Smooth muscle cell (in vitro differentiated cells): Measurements from ENCODE around the gene FBXL17. TPM values are rescaled to one million over a fixed set of nuclear protein-coding genes. Genes with fewer than 3 reads are reported as not detected.

ENCODE experiments used
- DNase-seq: peaks from one replicate; lab custom pipeline; 2025; ENCODE audit not compliant: unreplicated experiment; lab: John Stamatoyannopoulos, UW
- H2AFZ ChIP-seq: fragments of 200-600 bp; sonication (generic); 2 replicates; pipeline ENCODE4 v1.6.0; 2016; ENCODE audit warnings: antibody characterized with exemption, low read depth, mild to moderate bottlenecking
- H3F3A ChIP-seq: fragments of 200-600 bp; sonication (generic); 2 replicates; pipeline ENCODE4 v1.6.0; 2017; ENCODE audit warnings: antibody characterized with exemption, low read depth
- H3K27ac ChIP-seq: fragments of 200-600 bp; sonication (generic); 2 replicates; pipeline ENCODE4 v1.5.1; 2016; ENCODE audit warnings: low read depth, mild to moderate bottlenecking
- H3K27me3 ChIP-seq: fragments of 200-600 bp; sonication (generic); 2 replicates; pipeline ENCODE4 v1.6.1; 2016; ENCODE audit warnings: low read depth, mild to moderate bottlenecking
- H3K36me3 ChIP-seq: fragments of 200-600 bp; sonication (generic); 2 replicates; pipeline ENCODE4 v1.5.1; 2016; ENCODE audit warnings: low read depth
- H3K4me1 ChIP-seq: fragments of 200-600 bp; sonication (generic); 2 replicates; pipeline ENCODE4 v1.5.1; 2016; ENCODE audit warnings: low read depth
- H3K4me2 ChIP-seq: fragments of 200-600 bp; sonication (generic); 2 replicates; pipeline ENCODE4 v1.6.0; 2016; ENCODE audit warnings: mild to moderate bottlenecking
- H3K4me3 ChIP-seq: fragments of 200-600 bp; sonication (generic); 2 replicates; pipeline ENCODE4 v1.5.1; 2016; ENCODE audit warnings: mild to moderate bottlenecking
- H3K79me2 ChIP-seq: fragments of 200-600 bp; sonication (generic); 2 replicates; pipeline ENCODE4 v1.6.0; 2016; ENCODE audit warnings: low read depth, mild to moderate bottlenecking
- H3K9ac ChIP-seq: fragments of 200-600 bp; sonication (generic); 2 replicates; pipeline ENCODE4 v1.6.0; 2016; ENCODE audit warnings: low read depth
- H3K9me3 ChIP-seq: fragments of 200-600 bp; sonication (generic); replicated peaks from 2 replicates; pipeline ENCODE4 v1.5.1; 2016; ENCODE audit warnings: low read depth
- H4K20me1 ChIP-seq: fragments of 200-600 bp; sonication (generic); 2 replicates; pipeline ENCODE4 v1.6.0; 2016; ENCODE audit warnings: low read depth
- CTCF ChIP-seq: fragments of 200-600 bp; sonication (generic); IDR thresholded peaks from 2 replicates; pipeline ENCODE4 v1.5.1; 2017; ENCODE audit warnings: borderline replicate concordance, mild to moderate bottlenecking, antibody characterized with exemption; ENCODE audit not compliant: insufficient read depth, poor library complexity, severe bottlenecking
- WGBS: methylation state at CpG from one replicate; pipeline ENCODE4 v1.1.7; 2016; ENCODE audit warnings: low lambda C conversion rate; 5-methylcytosine and 5-hydroxymethylcytosine counted together
- polyA plus RNA-seq: library from polyadenylated mRNA; unstranded; fragments of >200 nt; fragmentation: Nextera tagmentation; extraction: Ambion mirVana; gene quantifications from 2 replicates; pipeline ENCODE4 v1.2.1, GENCODE V29; 2016
- total RNA-seq: library from RNA; depleted of rRNA; stranded (reverse); fragments of >200 nt; gene quantifications from 2 replicates; pipeline ENCODE4 v1.2.3, GENCODE V29; 2014

FBXL17 gene
- total and polyA plus RNA-seq, 2 experiments from 2014 or later, result 5.4 to 16.0 TPM

GRCh38 chr5:107969847-107970246 is 412.1 kb downstream of the FBXL17 start:
- Histone ChIP-seq H3K4me3 (no peak overlapping the region), H2AFZ (no peak overlapping the region), H3K27ac (no peak overlapping the region), H3K79me2 (no peaks in the 10 kb centered on the region), H3K27me3 (no peaks in the 10 kb centered on the region), H3F3A (no peaks in the 10 kb centered on the region), H3K36me3 (no peaks in the 10 kb centered on the region), H3K9me3 (no peaks in the 10 kb centered on the region), H3K4me2 (no peak overlapping the region), H3K4me1 (peaks cover 13% of the 10 kb centered on the region), H4K20me1 (no peaks in the 10 kb centered on the region), H3K9ac (no peak overlapping the region)
- no peak for DNase-seq
- TF ChIP-seq CTCF, result no peak

DNA sequence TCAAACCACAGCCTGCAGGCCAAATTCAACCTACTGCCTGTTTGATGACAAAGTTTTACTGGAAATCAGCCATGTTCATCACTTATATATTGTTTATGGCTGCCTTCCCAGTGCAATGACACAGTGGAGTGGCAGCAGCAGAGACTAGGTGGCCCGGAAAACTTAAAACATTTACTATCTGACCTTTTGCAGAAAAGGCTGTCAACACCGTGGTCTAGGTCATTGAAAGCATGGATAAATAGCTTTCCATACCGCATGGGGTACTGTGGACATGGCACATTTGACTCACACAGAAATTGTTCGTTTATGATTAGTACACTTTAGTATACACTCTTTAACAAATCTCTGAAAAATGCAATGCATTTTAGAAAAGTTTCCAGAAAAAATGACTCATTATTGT is 412.9 kb downstream of the FBXL17 start:
- H2AFZ ChIP-seq, result no peak overlapping the region
- no peak overlapping the region for H3K27ac ChIP-seq
- no peak overlapping the region for H3K4me3 ChIP-seq
- H4K20me1 ChIP-seq, result no peaks in the 10 kb centered on the region
- H3K4me2 ChIP-seq, result no peak overlapping the region
- 56% methylated on average over 4 of the region's 4 CpGs for WGBS
- no peak for TF ChIP-seq CTCF
- no peaks in the 10 kb centered on the region for H3K79me2 ChIP-seq
- no peaks in the 10 kb centered on the region for H3K27me3 ChIP-seq
- H3K4me1 ChIP-seq, result peaks cover 18% of the 10 kb centered on the region
- no peak for DNase-seq
- no peaks in the 10 kb centered on the region for H3F3A ChIP-seq
- no peak overlapping the region for H3K9ac ChIP-seq
- H3K36me3 ChIP-seq, result no peaks in the 10 kb centered on the region
- H3K9me3 ChIP-seq, result no peaks in the 10 kb centered on the region

DNA sequence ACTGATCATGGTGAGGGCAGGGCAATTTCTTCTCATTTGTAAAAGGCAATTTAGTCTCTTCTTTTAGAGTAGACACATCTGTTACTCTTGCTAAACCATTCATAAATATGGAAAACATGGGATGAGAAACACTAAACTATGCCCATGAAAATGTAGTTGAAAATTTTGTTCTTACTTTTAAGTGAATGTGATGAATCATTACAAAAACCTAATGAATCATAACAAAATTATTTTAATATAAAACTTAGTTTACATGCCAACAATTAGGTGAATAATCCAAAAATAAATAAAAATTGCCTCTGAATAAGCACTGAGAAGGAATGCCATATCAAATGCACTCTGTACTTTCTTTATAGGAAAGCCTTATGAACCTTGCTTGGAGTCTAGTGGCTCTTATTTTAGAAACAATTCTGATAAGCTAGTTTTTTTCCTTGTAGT is 413.5 kb downstream of the FBXL17 start:
- H3K36me3 ChIP-seq, result no peaks in the 10 kb centered on the region
- peaks cover 23% of the 10 kb centered on the region for H3K4me1 ChIP-seq
- no peaks in the 10 kb centered on the region for H3K9me3 ChIP-seq
- H3K9ac ChIP-seq, result no peak overlapping the region
- H2AFZ ChIP-seq, result no peak overlapping the region
- DNase-seq, result no peak
- H3K27ac ChIP-seq, result no peak overlapping the region
- H3K4me2 ChIP-seq, result no peak overlapping the region
- H3K4me3 ChIP-seq, result no peak overlapping the region
- H3K27me3 ChIP-seq, result no peaks in the 10 kb centered on the region
- H3F3A ChIP-seq, result no peaks in the 10 kb centered on the region
- no peak for TF ChIP-seq CTCF
- no peaks in the 10 kb centered on the region for H3K79me2 ChIP-seq
- no peaks in the 10 kb centered on the region for H4K20me1 ChIP-seq

GRCh38 chr5:107966201-107966600 is 415.7 kb downstream of the FBXL17 start:
- H3K4me2 ChIP-seq, result no peak overlapping the region
- no peak for TF ChIP-seq CTCF
- no peak overlapping the region for H3K4me3 ChIP-seq
- no peaks in the 10 kb centered on the region for H3K27me3 ChIP-seq
- no peaks in the 10 kb centered on the region for H3K9me3 ChIP-seq
- H3K79me2 ChIP-seq, result no peaks in the 10 kb centered on the region
- no peak overlapping the region for H3K9ac ChIP-seq
- 89% methylated on average over 1 of the region's 1 CpG for WGBS
- no peaks in the 10 kb centered on the region for H4K20me1 ChIP-seq
- no peaks in the 10 kb centered on the region for H3K36me3 ChIP-seq
- peaks cover 28% of the 10 kb centered on the region for H3K4me1 ChIP-seq
- no peak for DNase-seq
- no peak overlapping the region for H3K27ac ChIP-seq
- H3F3A ChIP-seq, result no peaks in the 10 kb centered on the region
- no peak overlapping the region for H2AFZ ChIP-seq
